AG08395 (cell line): ENCODE measurements around the gene IQCE.

Experiments
- DNase-seq: peaks from one replicate; pipeline ENCODE4 v3.0.0; 2012; ENCODE audit warnings: mixed read lengths, low spot score

Gene IQCE

GRCh38 chr7:2646680-2647571 is 88.1 kb downstream of the IQCE start:
- no peak for DNase-seq

- DNase-seq = no peak
These were observed 88.9 kb downstream of the IQCE start for GRCh38 chr7:2647594-2648172.

DNA sequence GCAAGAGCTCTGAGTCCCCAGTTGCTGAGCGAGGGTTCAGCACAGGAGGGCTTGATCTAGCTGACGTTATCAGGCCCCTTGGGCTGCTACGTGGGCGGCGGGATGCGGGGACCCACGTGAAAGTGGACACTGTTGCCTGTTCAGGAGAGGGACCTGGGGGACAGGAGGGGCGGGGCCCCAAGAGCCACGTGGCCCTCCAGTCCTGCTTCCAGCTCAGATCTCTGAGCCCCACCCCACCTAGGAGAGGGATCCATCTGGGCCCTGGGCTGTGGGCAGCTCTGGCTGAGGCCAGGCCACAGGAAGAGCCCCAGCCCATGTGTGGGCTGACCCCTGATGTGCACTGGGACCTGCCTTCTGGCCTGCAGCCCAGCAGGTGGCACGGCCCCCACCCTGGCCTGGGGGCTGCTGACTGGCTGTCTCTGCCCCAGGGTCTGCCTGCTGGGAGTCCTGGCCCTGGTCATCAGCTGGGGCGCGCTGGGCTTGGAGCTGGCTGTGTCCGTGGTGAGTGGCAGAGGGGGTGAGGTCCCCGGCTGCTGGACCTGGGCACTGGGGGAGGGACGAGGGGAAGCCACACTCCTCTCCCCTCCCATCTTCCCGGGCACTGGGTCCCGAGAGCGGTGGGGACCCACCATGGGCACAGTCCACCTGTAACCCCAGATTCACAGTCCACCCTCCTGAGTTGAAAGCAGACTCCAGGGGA is 90.5 kb downstream of the IQCE start:
- no peak for DNase-seq

DNA sequence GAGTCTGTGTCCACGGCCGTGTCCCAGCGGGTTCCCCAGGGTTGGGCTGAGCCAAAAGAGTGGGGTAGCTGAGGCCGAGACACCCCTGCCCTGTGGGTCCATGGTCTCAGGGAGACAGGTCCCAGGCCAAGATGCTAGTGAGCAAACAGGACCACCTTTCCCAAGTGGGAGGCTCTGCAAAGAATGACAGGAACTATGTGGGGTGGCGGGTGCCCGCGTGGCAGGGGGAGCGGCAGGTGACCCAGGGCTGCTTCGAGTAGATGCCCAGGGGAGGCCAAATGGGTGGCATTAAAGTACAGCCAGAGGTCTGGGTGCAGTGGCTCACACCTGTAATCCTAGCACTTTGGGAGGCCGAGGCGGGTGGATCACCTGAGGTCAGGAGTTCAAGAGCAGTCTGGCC is 91.2 kb downstream of the IQCE start:
- DNase-seq = no peak

GRCh38 chr7:2650451-2650850 is 91.7 kb downstream of the IQCE start:
- DNase-seq = no peak

- DNase-seq = no peak
These were observed 92.6 kb downstream of the IQCE start for GRCh38 chr7:2651336-2651735.

DNA sequence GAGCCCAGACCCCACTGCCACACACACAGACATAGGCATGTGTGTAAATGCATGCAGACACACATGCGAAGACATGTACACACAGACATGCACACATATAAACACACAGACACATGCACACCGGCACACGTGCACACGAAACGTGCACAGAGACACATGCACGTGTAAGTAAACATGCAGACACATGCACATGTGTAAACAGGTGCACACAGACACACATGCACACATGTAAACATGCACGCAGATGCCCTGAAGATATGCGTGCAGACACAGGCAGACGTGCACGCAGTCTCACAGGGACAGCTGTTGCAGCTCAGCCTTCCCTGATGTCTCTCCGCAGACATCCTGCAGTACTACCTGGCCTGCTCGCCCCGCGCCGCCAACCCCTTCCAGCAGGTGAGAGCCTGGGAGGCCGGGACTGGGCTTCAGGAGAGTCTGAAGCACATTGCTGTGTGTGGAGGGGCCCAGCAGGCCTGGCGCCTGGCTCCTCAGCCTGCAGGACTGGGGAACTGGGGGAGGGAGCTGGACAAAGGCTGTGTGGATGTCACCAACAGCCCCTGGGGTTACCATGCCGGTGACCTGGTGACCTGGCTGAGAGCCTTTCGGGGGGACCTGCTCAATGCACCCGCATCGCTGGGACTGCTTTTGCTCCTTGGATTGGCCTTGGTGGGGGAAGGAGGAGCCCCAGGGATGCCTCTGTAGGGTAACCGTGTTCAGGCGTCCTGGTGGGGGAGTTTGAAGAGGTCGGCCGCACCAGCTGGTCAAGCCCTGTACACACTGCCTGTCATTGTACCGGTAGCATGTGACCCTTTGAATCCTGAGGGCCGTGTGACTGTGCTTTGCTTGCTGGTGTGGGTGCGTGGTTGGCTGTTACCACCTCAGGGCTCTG is 93.3 kb downstream of the IQCE start:
- DNase-seq = no peak

DNA sequence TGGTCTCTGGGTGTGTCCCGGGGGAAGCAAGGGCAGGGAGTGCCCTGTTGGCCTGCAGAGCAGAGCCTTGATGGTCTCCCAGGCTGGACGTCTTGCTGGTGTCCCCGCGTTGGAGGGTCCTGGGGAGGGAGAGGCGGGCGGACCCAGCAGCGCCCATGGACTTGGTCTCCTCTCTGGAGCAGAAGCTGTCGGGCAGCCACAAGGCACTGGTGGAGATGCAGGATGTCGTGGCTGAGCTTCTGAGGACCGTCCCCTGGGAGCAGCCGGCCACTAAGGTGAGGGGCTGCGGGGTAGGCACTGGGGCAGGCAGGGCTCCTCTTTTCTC is 93.9 kb downstream of the IQCE start:
- DNase-seq = no peak

DNA sequence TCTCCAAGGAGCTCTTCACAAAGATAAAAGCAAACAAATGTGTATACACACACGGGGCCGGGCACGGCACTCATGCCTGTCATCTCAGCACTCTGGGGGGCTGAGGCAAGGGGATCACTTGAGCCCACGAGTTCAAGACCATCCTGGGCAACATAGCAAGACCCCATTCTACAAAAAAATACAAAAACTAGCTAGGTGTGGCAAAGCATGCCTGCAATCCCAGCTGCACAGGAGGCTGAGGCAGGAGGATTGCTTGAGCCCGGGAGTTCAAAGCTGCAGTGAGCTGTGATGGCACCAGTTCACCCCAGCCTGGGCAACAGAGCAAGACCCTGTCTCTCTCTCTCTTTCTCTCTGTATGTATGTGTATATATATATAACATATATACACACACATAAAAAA is 95.3 kb downstream of the IQCE start:
- no peak for DNase-seq

GRCh38 chr7:2655870-2656614 is 97.3 kb downstream of the IQCE start:
- DNase-seq = no peak

DNA sequence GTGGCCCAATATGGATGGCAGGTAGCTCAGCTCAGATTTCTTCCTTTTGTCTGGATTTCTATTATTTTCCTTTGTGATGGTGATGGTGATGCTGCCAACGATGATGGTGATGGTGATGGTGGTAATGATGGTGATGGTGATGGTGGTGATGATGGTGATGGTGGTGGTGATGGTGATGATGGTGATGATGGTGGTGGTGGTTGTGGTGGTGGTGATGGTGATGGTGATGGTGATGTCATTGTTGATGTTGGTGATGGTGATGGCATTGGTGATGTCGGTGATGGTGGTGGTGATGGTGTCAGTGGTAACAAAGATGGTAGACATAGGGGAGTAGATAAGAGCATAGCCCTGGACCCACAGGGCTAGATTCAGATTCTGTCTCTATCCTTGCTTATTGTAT is 98.4 kb downstream of the IQCE start:
- DNase-seq = no peak

DNA sequence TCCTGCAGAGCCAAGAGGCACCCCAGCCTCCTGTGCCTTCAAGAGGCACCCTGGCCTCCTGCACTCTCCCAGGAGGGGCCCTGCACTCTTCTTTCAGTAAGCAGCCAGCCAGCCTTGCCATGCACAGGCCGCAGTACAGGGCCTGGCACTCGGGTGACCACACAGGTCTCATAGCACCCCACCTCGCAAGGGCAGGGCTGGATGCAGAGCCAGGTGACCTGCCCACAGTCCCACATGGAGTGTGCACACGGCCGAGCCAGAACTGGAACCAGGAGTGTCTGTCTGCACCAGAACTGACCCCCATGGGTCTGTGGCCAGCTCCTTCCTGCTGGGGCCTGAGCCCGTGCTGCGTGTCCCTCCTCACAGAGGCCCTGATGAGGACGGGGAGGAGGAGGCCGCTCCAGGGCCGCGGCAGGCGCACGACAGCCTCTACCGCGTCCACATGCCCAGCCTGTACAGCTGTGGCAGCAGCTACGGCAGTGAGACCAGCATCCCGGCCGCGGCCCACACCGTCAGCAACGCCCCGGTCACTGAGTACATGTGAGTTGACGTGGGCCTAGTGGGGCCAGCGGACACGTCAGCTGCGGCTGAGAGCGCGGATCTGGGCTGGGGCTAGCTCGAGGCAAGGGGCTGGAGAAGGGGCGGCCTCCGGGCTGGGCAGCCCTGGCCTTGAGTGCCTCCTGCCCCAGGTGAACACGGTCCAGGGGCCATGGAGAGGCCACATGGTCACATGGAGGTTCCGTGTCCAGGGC is 99.3 kb downstream of the IQCE start:
- DNase-seq = no peak

DNA sequence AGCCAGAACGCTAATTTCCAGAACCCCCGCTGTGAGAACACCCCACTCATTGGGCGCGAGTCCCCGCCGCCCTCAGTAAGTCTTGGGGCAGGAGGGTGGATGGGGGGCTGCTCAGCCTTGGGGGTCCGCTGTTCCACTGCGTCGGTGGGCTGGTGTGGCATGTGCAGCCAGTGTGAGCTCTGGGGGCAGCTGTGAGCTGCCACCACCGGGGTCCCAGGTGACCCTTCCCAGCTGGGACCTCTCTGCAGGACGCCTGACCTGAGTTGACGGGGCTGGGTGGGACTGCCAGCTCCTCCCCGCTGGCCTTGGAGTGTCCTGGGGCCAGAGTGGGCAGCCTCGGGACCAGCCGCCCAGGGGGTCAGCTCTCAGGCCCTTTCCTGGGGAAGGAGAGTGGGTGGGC is 100.2 kb downstream of the IQCE start:
- DNase-seq = no peak

DNA sequence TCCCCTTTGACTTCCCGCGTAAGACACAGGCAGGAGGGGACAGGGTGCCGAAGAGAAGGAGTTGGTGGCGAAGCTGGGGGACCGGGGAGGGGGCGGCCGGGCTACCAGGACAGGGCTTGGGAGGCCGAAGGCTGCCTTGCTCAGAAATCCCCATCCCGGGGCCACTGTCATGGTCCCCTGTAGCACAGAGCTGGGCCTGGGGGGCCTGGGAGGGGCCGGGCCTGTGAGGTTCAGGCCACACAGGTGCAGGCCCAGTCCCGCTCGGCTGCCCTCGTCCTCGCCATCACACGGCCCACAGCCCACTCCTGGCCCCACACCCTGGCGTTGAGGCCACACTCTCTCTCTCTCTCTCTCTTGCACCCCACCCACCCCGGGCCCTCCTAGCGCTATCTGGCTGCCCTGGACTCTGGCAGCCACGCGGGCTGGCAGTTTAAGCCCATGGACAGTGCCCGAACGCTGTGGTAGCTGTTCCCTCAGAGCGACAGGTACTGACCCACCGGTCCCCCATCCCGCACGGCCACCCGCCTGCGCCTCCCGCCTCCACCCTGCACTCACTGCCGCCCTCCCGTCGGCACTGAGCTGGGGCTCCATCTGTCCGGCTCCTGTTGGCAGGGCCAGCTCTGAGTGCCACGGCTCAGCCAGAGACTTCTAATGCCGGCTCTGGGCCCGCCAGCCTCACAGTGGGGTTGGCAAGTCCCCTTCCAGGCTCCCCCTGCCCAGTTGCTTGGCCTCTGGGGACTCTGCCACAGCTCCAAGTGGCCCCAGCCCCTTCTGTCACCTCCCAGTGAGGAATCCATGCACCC is 101.0 kb downstream of the IQCE start:
- no peak for DNase-seq

- no peak for DNase-seq
These were observed 101.7 kb downstream of the IQCE start for GRCh38 chr7:2660359-2661095.

- no peak for DNase-seq
These were observed 102.3 kb downstream of the IQCE start for GRCh38 chr7:2661096-2661449.

- DNase-seq = no peak
These were observed 103.0 kb downstream of the IQCE start for GRCh38 chr7:2661602-2662272.

DNA sequence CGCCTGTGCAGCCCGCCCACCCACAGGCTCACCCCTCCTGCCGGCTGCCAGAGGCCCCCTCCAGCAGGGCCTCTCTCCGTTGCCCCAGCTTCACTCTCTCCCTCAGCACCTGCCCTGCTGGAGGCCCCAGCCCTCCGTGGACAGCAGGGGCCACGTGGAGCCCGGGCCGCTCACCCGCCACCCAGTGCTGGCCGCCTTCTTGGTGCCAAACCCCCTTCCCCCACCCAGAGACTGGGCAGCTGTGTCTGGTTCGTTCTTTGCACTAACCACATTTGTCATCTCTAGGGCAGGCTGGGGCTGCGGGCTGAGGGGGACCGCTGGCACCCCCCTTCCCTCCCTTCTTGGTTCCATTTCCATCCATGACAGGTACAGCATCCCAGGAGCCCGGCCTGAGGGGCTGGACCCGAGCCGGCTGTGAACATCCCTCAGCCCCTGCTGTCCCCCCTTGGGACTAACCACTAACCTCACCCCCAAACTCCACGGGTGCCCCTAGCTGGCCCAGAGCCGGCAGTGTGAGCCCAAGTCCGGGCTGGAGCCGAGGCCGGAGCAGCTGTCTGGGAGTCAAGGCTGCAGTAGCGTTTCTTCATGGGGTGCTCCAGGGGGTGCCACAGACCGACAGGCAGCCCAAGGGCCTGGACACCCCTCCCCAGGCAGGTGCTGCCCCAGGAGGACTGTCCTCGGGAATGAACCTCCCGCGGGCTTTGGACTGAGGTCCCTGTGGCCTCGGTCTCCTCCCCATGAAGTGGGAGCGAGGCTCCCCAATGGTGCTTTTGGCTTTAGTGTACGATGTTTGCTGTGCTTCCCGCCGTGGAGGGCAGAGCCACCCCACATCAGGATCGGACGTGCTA is 103.7 kb downstream of the IQCE start:
- DNase-seq = no peak
